Kidney epithelial cell (primary cell): ENCODE measurements around the gene MAPT. TPM values are rescaled to one million over a fixed set of nuclear protein-coding genes. Genes with fewer than 3 reads are reported as not detected.
A peak's percentile ranks its signal among the peaks of the same experiment; 100 is the strongest.

Source experiments
- DNase-seq: peaks from one replicate; pipeline ENCODE4 v3.0.0-alpha.2; 2010; ENCODE audit warnings: low read depth
- H3K27me3 ChIP-seq: 2 replicates; pipeline ENCODE4 v1.6.0; 2011; ENCODE audit warnings: low read length; ENCODE audit not compliant: control insufficient read depth, insufficient read depth
- H3K36me3 ChIP-seq: 2 replicates; pipeline ENCODE4 v1.5.1; 2011; ENCODE audit warnings: low read length; ENCODE audit not compliant: control insufficient read depth, insufficient read depth
- H3K4me3 ChIP-seq: 2 replicates; pipeline ENCODE4 v1.5.1; 2011; ENCODE audit warnings: low read depth, mild to moderate bottlenecking, control low read depth, low read length
- CTCF ChIP-seq: IDR thresholded peaks from 2 replicates; pipeline ENCODE4 v1.5.1; 2011; ENCODE audit warnings: mild to moderate bottlenecking, moderate library complexity, low read length, control low read depth, inconsistent platforms; ENCODE audit not compliant: insufficient read depth, poor library complexity, severe bottlenecking
- total RNA-seq: library from RNA; depleted of rRNA; stranded (reverse); fragments of >200 nt; gene quantifications from 2 replicates; pipeline ENCODE4 v1.2.3, GENCODE V29; 2015

Gene MAPT
- 0.25 and 1.0 TPM in 2 replicates for total RNA-seq

- Histone ChIP-seq H3K4me3 (peak within 1 kb of the TSS; percentile 53), H3K36me3 (no peaks in the 10 kb centered on the region), H3K27me3 (peaks cover 48% of the 10 kb centered on the region)
- DNase-seq = peak; percentile 34
- TF ChIP-seq CTCF = peak; percentile 34
These were observed at the start of gene MAPT for GRCh38 chr17:45894022-45894784. Gene MAPT, plus strand, starts transcription at chr17:45894554. Its CDS starts 67,784 bp downstream, at chr17:45962338.

GRCh38 chr17:45844695-45845375, 49.5 kb upstream of the MAPT start, which contains the start of gene SPPL2C:
Gene SPPL2C, plus strand, starts transcription at chr17:45844881. Its CDS starts 26 bp downstream, at chr17:45844907.
- no peak for TF ChIP-seq CTCF
- Histone ChIP-seq H3K36me3 (no peaks in the 10 kb centered on the region), H3K4me3 (no peak within 1 kb of the TSS), H3K27me3 (peaks cover 3% of the 10 kb centered on the region)
- no peak for DNase-seq

GRCh38 chr17:45845376-45846185, 48.8 kb upstream of the MAPT start:
- Histone ChIP-seq H3K27me3 (peaks cover 3% of the 10 kb centered on the region), H3K36me3 (no peaks in the 10 kb centered on the region), H3K4me3 (no peak overlapping the region)
- TF ChIP-seq CTCF = no peak
- no peak for DNase-seq

- Histone ChIP-seq H3K36me3 (no peaks in the 10 kb centered on the region), H3K27me3 (peaks cover 8% of the 10 kb centered on the region), H3K4me3 (no peak overlapping the region)
- DNase-seq = no peak
- no peak for TF ChIP-seq CTCF
These were observed 48.1 kb upstream of the MAPT start for GRCh38 chr17:45846223-45846622.

GRCh38 chr17:45846646-45847045, 47.7 kb upstream of the MAPT start:
- no peak for DNase-seq
- no peak overlapping the region for H3K4me3 ChIP-seq
- no peaks in the 10 kb centered on the region for H3K36me3 ChIP-seq
- H3K27me3 ChIP-seq = peaks cover 10% of the 10 kb centered on the region
- no peak for TF ChIP-seq CTCF
